Activated T-helper 1 cell treated with anti-CD3 and anti-CD28 coated beads, Interleukin-2, amount 50 U/mL, for 16 hours (primary cell): ENCODE results near the gene HBE1.
"Not testable (repeated sequence)": the region's sequence is repeated elsewhere in the genome, so short reads cannot be mapped to it uniquely, and the experiment has no call there.

Experiments
- DNase-seq, 2 donors: peaks; one replicate each; pipeline ENCODE4 v3.0.0-alpha.2; 2020; ENCODE audit warnings: low read depth in 1 of 2, low spot score in 1 of 2

Gene HBE1

DNA sequence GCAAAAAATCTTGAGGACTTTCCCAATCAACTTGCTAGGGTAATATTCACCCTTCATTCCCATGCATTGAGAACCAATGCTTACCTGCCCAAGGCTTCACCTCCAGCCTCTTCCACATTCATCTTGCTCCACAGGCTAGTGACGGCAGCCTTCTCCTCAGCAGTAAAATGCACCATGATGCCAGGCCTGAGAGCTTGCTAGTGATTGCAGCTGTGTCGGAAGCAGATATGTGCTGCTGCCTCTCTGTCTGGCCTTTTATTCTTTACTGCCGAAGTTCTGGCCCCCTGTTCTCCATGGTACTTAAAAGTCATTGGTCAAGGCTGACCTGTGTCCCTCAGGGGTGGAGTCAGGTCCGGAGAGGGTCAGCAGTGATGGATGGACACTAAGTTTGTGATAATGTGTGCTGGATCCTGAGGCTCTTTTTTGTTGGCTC is at the start of gene HBE1:
TSS of gene HBE1 (minus strand) at position 231 of the 433 bp plus-strand sequence. CDS start at position 176, 55 bp downstream.
- no peak for DNase-seq

DNA sequence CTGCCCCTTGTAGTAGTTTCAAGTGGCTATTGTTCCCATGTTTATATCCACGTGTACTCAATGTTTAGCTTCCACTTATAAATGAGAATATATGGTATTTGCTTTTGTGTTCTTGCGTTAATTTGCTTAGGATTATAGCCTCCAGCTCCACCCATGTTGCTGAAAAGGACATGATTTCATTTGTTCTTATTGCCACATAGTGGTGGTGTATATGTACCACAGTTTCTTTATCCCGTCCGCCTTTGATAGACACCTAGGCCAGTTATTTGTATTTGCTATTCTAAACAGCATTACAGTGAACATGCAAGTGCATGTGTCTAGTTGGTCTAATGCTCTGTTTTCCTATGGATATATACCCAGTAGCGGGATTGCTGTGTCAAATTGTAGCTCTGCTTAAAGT is 47.5 kb upstream of the HBE1 start:
- DNase-seq: no peak

DNA sequence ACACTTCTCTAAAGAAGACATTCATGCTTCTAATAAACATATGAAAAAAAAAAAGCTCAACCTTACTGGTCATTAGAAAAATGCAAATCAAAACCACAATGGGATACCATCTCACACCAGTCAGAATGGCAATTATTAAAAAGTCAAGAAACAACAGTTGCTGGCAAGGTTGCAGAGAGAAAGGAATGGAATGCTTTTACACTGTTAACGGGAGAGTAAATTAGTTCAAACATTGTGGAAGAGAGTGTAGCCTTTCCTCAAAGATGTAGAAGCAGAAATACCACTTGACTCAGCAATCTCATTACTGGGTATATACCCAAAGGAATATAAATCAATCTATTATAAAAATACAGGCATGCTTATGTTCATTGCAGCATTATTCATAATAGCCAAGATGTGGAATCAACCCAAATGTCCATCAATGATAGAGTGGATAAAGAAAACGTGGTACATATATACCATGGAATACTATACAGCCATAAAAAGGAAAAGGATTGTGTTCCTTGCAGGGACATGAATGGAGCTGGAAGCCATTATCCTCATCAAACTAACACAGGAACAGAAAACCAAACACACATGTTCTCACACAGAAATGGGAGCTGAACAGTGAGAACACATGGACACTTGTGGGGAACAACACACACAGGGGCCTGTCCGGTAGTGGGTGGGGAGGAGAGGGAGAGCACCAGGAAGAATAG is 43.7 kb upstream of the HBE1 start:
- not testable (repeated sequence) for DNase-seq

DNA sequence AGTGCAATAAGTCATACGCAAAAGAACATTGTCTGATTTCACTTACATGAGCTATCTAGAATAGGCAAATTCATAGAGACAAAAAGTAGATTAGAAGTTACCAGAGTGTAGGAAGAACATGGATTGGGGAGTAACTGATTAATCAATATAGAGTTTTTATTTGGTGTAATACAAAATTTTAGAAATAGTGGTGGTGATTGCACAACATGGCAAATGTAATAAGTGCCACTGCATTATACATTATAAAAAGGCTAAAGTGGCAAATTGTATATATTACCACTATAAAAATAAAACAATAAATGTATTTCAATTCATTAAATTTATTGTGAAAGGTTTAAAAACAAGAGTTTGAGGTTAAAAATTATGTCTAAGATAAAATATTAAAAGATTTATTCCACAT is 40.7 kb upstream of the HBE1 start:
- DNase-seq: no peak

DNA sequence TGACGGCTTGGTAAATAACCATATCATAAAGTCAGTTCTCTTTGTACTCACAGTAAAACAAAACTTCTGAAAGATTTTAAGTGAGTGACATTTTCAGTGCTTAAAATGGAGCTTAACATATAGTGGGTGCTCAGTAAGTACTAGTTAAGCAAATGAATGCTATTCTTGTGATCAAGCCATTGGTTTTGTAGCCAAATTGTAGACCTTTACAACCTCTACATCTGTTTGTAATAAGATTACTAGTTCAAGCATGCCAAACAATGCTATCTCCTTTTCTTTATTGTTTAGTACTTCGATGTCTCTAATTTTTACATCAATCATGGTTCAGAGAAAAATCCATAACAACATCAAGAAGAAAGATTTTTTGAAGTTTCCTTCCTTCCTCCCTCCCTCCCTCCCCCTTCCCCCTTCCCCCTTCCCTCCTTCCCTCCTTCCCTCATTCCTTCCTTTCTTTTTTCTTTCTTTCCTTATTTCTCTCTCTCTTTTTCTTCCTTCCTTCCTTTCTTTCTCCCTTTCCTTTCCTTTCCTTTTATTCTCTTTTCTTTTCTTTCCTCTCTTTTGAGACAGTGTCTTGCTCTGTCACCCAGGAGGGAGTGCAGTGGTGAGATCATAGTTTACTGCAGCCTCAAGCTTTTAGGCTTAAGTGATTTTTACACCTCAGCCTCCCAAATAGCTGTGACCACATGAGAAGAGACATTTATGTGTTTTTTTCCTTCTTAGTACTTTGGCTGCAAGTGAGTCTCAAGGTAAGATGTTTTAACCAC is 37.7 kb upstream of the HBE1 start:
- DNase-seq: no peak

DNA sequence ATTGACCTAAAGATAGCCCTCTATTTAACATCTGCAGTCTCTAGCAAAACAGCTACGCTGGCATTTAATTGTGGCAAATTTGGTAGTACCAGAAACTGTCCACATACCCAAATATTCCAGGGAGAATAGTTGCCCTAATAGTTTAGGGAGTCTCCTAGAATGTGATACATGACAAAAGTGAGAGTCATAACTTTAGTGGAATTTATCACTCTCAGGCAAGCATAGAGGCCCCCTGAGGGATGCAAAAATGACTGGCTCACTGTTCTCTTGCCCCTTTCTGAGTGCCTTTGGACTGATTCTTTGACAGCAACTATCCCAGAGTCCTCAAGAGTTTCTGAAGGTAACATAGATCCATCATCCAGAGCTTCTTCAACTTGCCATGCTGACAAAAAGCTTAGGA is 34.3 kb upstream of the HBE1 start:
- DNase-seq: no peak

DNA sequence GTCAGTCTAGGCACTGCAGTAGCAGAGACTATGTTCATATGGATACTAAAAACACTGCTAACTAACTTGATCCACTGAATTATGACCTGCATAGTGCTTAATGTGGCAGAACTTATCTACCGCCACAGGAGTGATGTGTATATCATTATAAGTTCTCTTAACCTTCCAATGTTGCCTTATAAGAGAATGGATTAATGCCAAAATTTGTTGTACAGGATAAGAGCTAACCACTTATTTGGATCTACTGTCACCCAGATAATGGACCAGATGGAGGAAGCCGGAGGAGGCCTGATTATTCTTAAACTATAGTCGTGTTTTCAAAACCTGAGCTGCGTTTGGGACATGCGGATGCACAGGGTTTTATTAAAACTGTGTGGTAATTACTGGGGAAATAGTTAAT is 33.9 kb upstream of the HBE1 start:
- DNase-seq: no peak

DNA sequence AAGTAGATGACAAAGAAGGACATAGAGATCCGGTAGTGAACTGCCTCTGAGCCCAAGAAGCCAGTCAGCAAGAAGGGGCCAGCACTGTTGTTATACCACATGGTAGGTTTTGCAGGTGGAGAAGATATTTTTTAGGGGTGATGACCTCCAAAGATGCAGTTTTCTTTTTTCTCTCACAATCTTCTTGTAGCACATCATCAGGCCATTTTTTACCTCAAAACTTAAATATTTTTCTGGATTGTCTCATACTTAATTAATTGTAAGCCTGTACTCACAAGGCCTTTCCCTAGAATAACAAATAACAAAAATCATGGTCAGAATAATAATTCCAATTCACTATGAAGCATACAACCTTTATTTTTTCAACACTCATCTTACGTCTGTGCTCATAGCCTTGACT is 32.1 kb upstream of the HBE1 start, which contains the start of gene OR51B4:
TSS of gene OR51B4 (minus strand) at position 101 of the 400 bp plus-strand sequence. CDS start at position 101, 0 bp downstream.
- no peak for DNase-seq

DNA sequence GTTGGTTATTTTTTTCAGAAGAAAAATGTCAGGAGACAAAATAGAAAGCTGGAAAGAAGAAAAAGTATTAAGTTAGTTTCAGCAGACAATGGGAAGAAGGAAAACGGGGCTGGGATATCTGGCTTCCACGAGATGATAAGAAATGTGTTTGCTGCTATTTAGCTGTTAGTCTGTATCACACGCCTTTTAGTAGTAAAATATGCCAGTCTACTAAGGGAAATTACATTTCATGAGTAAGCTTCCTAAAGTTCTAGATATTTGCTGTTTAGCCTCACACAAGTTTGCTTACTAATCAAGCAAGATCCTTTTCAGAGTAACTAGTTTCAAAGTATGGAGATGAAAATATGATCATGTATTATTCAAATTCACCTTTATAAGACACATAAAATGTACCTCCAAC is 30.5 kb upstream of the HBE1 start:
- DNase-seq: no peak

DNA sequence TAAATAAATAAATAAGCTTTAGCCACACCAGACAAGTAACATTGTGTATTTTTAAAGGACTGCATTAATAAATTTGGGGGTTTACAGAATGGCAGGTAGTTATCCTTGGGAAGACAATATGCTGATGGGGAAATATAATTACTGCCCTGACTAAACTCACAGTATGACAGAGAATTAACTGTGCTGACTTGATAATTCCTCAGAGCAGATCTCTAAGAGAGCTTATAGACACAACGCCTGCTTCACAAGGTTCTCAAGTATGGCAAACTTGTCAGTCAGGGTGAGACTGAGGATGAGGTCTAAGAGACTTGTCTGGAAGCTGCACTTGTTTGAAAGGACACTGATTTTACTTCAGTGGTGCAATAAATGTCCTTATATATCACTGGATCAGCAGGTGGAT is 28.7 kb upstream of the HBE1 start:
- DNase-seq: no peak

DNA sequence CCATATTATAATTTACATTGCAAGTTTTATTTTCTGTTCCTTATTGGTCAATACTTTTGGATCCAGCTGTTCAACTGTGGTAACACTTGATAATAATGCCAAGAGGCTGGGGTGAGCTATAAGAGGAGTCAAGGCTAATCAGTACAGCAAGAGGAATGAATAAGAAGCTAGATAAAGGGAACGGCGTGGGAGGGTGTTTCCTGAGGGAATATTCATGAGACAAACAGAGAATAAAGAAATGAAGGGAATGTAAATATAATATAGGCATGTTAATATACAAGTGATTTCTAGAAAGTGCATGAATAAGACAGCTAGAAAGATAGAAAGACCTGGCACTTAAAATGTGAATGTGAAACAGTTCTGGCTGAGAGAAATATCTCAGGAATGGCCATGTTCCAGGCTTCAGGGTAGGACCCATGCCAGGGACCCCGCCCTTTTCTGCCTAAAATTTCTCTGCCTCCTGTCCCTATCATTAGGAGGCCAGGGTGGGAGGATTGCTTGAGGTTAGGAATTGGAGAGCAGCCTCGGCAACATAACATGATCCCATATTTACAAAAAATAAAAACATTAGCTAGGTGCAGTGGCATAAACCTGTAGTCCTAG is 28.1 kb upstream of the HBE1 start:
- DNase-seq: no peak

DNA sequence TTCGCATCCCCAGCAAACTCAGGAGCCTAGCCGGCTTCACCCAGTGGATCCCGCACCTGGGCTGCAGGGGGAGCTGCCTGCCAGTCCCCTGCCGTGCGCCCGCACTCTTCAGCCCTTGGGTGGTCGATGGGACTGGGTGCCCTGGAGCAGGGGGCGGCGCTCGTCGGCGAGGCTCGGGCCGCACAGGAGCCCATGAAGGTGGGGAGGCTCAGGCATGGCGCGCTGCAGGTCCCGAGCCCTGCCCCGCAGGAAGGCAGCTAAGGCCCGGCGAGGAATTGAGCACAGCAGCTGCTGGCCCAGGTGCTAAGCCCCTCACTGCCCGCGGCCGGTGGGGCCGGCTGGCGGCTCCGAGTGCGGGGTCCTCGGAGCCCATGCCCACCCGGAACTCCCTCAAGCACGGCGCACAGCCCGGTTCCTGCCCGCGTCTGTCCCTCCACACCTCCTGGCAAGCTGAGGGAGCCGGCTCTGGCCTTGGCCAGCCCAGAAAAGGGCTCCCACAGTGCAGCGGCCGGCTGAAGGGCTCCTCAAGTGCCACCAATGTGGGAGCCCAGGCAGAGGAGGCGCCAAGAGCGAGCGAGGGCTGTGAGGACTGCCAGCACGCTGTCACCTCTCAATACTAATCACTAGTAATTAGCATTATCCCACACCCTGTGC is 24.7 kb upstream of the HBE1 start:
- not testable (repeated sequence) for DNase-seq

DNA sequence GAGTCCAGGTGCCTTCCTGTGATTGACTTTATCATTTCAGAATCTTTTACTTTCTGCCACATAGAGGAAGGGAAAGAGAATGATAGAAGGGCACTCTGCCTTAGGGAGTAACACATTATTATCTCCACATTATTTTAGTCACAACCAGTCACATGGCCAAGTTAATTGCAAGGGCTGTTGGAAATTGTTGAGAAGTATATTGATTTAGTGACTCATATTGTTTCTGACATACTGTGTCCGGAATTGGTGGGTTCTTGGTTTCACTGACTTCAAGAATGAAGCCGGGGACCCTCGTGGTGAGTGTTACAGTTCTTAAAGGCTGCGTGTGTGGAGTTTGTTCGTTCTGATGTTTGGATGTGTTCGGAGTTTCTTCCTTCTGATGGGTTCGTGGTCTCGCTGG is 23.3 kb upstream of the HBE1 start:
- DNase-seq: no peak

DNA sequence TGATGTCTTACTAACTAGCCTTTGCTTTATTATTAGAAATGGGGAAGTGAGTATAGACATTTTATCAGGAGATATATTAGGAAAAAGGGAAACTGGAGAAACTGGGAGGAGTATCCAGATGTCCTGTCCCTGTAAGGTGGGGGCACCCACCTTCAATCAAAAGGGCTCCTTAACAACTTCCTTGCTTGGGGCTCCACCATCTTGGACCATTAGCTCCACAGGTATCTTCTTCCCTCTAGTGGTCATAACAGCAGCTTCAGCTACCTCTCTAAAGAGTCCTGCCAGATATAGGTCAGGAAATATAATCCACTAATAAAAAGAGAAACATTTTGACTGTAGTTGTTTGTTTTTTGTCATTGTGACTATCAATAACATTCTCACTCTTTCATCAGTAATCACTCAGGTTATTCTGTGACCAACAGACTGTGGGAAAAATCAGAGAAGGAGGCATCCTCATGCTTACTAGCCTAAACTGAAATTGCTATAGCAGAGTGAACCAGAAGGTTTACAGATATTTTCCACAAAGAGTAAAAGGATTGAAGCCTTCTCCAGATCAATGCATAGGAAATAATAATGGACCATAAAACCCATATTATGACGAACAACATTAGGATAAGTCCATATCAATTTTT is 21.6 kb upstream of the HBE1 start:
- no peak for DNase-seq

DNA sequence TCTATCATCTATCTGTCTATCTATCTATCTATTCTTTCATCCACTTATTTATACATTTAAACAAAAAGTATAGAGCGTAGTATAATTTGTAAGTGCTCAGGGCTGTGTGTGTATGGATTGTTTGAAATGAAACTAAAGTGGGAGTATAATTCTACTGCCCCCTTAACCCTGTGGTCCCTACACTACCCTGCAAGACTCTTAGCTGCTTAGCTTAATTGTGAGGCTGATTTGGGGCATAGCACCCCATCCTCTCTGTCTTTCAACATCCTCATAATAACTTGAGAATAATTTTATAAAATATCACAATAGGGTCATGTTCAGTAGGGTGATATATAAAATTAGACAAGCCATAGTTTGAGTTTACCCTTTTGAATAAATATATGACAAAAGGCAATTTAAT is 20.4 kb upstream of the HBE1 start:
- no peak for DNase-seq

DNA sequence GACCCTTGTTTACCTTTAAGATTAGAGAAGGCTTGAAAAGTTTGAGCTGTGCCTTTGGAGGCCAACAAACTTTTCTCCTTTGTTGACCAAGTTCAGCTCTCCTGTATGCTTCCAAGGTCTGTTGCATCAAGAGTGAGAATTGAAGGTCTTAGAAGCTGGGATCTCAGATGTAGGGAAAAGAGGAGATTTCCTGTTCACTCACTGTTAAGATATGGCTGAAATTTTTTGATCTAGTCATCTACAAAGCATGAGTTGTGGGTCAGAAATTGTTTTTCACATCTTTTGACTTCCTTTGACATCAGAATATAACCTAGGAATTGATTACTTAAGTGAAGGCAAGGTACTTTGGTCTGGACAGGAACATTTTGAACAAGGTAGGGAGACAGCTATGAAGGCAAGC is 20.0 kb upstream of the HBE1 start:
- DNase-seq: no peak

DNA sequence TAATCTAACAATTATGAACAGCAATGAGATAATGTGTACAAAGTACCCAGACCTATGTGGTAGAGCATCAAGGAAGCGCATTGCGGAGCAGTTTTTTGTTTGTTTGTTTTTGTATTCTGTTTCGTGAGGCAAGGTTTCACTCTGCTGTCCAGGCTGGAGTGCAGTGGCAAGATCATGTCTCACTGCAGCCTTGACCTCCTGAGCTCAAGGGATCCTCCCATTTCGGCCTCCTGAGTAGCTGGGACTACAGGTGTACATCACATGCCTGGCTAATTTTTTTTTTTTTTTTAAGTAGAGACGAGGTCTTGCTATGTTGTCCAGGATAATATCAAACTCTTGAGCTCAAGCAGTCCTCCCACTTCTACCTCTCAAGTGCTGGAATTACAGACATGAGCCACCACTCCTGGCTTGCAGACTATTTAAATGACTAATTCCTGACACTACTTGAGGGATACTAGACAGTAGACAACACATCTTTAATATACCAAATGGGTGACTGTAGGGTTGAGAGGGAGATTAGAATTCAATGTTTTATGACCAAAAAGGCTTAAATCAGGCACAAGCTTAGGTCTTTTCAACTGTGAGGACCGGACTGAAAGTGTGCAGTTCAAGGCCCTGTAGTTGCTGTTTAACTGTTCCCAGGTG is 19.3 kb upstream of the HBE1 start:
- no peak for DNase-seq

DNA sequence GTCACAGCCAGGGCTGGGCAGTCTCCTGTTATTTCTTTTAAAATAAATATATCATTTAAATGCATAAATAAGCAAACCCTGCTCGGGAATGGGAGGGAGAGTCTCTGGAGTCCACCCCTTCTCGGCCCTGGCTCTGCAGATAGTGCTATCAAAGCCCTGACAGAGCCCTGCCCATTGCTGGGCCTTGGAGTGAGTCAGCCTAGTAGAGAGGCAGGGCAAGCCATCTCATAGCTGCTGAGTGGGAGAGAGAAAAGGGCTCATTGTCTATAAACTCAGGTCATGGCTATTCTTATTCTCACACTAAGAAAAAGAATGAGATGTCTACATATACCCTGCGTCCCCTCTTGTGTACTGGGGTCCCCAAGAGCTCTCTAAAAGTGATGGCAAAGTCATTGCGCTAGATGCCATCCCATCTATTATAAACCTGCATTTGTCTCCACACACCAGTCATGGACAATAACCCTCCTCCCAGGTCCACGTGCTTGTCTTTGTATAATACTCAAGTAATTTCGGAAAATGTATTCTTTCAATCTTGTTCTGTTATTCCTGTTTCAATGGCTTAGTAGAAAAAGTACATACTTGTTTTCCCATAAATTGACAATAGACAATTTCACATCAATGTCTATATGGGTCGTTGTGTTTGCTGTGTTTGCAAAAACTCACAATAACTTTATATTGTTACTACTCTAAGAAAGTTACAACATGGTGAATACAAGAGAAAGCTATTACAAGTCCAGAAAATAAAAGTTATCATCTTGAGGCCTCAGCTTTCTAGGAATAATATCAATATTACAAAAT is 18.6 kb upstream of the HBE1 start:
- DNase-seq: no peak

DNA sequence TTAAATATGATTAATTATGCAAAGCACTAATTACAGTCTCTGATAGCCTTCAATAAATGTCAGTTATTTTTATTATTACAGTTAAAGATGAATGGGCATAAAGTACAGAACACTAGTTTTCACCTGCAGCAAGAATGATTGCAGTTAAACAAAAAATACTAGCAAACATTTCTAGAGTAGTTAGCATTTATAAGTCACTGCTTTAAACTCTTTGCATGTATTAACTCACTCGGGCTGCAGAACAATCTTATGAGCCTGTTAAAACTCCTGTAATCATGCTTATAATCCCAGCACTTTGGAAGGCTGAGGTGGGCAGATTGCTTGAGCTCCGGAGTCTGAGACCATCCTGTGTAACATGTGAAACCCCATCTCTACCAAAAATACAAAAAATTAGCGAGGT is 17.2 kb upstream of the HBE1 start:
- DNase-seq: no peak

DNA sequence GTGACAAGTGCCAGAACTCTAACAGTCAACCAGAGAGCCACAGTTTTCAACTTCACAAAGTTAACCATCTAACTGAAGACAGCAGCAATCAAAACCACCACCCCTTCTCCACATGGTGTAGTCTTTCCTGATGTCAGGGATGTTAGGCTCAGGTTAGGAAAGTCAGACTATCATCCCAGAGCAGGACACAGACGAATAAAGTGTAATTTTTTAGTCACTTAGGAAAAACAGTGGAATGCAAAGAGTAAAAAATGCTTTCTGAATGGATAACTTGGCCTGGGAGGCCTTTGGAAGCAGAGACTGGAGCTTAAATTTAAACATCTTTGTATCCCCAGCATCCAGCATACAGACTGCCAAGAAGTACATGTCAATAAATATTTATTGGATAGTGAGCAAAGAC is 16.6 kb upstream of the HBE1 start:
- DNase-seq: no peak
